ENCODE data around the gene CAMKMT.

Gene CAMKMT

GRCh38 chr2:44569491-44569890 is 207.7 kb downstream of the CAMKMT start:
- no peak overlapping the region for H3K27ac ChIP-seq (ENCODE audit: low read length)
- no peaks in the 10 kb centered on the region for H3K9me2 ChIP-seq (replicated peaks; ENCODE audit: insufficient read depth, low read length)
- TF ChIP-seq, protein P1, sequence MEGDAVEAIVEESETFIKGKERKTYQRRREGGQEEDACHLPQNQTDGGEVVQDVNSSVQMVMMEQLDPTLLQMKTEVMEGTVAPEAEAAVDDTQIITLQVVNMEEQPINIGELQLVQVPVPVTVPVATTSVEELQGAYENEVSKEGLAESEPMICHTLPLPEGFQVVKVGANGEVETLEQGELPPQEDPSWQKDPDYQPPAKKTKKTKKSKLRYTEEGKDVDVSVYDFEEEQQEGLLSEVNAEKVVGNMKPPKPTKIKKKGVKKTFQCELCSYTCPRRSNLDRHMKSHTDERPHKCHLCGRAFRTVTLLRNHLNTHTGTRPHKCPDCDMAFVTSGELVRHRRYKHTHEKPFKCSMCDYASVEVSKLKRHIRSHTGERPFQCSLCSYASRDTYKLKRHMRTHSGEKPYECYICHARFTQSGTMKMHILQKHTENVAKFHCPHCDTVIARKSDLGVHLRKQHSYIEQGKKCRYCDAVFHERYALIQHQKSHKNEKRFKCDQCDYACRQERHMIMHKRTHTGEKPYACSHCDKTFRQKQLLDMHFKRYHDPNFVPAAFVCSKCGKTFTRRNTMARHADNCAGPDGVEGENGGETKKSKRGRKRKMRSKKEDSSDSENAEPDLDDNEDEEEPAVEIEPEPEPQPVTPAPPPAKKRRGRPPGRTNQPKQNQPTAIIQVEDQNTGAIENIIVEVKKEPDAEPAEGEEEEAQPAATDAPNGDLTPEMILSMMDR (IDR thresholded peaks at IDR 0.05; ENCODE audit: low read length) = no peak
- no peak for TF ChIP-seq EZH2phosphoT487 (IDR thresholded peaks at IDR 0.05; ENCODE audit: low read length)
- no peak for TF ChIP-seq EZH2 (optimal IDR thresholded peaks at IDR 0.05; ENCODE audit: low read depth, low read length)
- peaks cover 12% of the 10 kb centered on the region for H3K4me1 ChIP-seq (ENCODE audit: low read length)
- no peak overlapping the region for H3K4me2 ChIP-seq (ENCODE audit: low read depth, low read length)
- H3K9ac ChIP-seq (ENCODE audit: low read length) = no peak overlapping the region
- H2AFZ ChIP-seq (ENCODE audit: low read length) = no peak overlapping the region
- no peaks in the 10 kb centered on the region for H3F3A ChIP-seq (ENCODE audit: insufficient read depth, low read length)
- H3K27me3 ChIP-seq (replicated peaks; ENCODE audit: insufficient read depth, low read length) = no peaks in the 10 kb centered on the region
- H4K20me1 ChIP-seq (ENCODE audit: insufficient read depth, low read length) = no peaks in the 10 kb centered on the region
- DNase-seq = no peak
- H3K36me3 ChIP-seq (replicated peaks; ENCODE audit: insufficient read depth, low read length) = no peaks in the 10 kb centered on the region
- no peak overlapping the region for H3K4me3 ChIP-seq (ENCODE audit: low read length)
- no peaks in the 10 kb centered on the region for H3K9me3 ChIP-seq (replicated peaks; ENCODE audit: insufficient read depth, low read length)
- no peaks in the 10 kb centered on the region for H3K79me2 ChIP-seq (ENCODE audit: low read length)

GRCh38 chr2:44570271-44570670 is 208.5 kb downstream of the CAMKMT start:
- Histone ChIP-seq H3K36me3 (replicated peaks; ENCODE audit: insufficient read depth, low read length) (no peaks in the 10 kb centered on the region), H3K4me2 (ENCODE audit: low read depth, low read length) (peak overlapping the region; percentile 23; the same call in 1 of the 2 replicates), H3K4me3 (ENCODE audit: low read length) (no peak overlapping the region), H3K9me2 (replicated peaks; ENCODE audit: insufficient read depth, low read length) (no peaks in the 10 kb centered on the region), H3K27me3 (replicated peaks; ENCODE audit: insufficient read depth, low read length) (no peaks in the 10 kb centered on the region), H3K9me3 (replicated peaks; ENCODE audit: insufficient read depth, low read length) (no peaks in the 10 kb centered on the region), H3K4me1 (ENCODE audit: low read length) (peaks cover 12% of the 10 kb centered on the region), H3K9ac (ENCODE audit: low read length) (no peak overlapping the region), H3F3A (ENCODE audit: insufficient read depth, low read length) (no peaks in the 10 kb centered on the region), H2AFZ (ENCODE audit: low read length) (no peak overlapping the region), H4K20me1 (ENCODE audit: insufficient read depth, low read length) (no peaks in the 10 kb centered on the region), H3K79me2 (ENCODE audit: low read length) (no peaks in the 10 kb centered on the region), H3K27ac (ENCODE audit: low read length) (no peak overlapping the region)
- no peak for TF ChIP-seq EZH2 (optimal IDR thresholded peaks at IDR 0.05; ENCODE audit: low read depth, low read length)
- TF ChIP-seq EZH2phosphoT487 (IDR thresholded peaks at IDR 0.05; ENCODE audit: low read length) = no peak
- TF ChIP-seq, protein P1 (IDR thresholded peaks at IDR 0.05; ENCODE audit: low read length) = no peak
- DNase-seq = peak; percentile 7

DNA sequence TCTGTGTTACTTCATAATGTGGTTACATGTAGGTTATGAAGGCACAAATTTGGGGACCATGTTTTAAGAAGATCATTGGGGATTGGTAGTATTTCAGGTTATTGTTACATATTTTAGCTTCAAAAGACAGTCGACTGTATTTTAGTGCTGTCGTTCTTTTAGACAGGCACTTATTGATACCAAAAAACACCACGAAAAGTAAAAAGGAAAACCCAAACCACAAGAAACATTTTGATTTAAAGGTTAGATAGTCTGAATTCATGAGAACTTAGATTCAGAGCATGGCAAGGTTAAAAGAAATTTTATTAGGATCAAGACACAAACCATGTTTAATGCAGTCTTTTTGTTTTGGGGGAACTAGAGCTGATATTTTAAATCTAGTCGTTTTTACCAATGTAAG is 209.0 kb downstream of the CAMKMT start:
- Histone ChIP-seq H3K4me1 (ENCODE audit: low read length) (peaks cover 12% of the 10 kb centered on the region), H4K20me1 (ENCODE audit: insufficient read depth, low read length) (no peaks in the 10 kb centered on the region), H3K4me2 (ENCODE audit: low read depth, low read length) (peak overlapping the region; percentile 23; the same call in 1 of the 2 replicates), H3K36me3 (replicated peaks; ENCODE audit: insufficient read depth, low read length) (no peaks in the 10 kb centered on the region), H3K9me3 (replicated peaks; ENCODE audit: insufficient read depth, low read length) (no peaks in the 10 kb centered on the region), H3K9ac (ENCODE audit: low read length) (no peak overlapping the region), H2AFZ (ENCODE audit: low read length) (no peak overlapping the region), H3K4me3 (ENCODE audit: low read length) (no peak overlapping the region), H3K9me2 (replicated peaks; ENCODE audit: insufficient read depth, low read length) (no peaks in the 10 kb centered on the region), H3K27ac (ENCODE audit: low read length) (no peak overlapping the region), H3K27me3 (replicated peaks; ENCODE audit: insufficient read depth, low read length) (no peaks in the 10 kb centered on the region), H3K79me2 (ENCODE audit: low read length) (no peaks in the 10 kb centered on the region), H3F3A (ENCODE audit: insufficient read depth, low read length) (no peaks in the 10 kb centered on the region)
- no peak for DNase-seq
- TF ChIP-seq EZH2 (optimal IDR thresholded peaks at IDR 0.05; ENCODE audit: low read depth, low read length) (no peak), EZH2phosphoT487 (IDR thresholded peaks at IDR 0.05; ENCODE audit: low read length) (no peak)
- TF ChIP-seq, protein P1 (IDR thresholded peaks at IDR 0.05; ENCODE audit: low read length) = no peak
